Measurements from ENCODE around the gene TGM2. TPM values are rescaled to one million over a fixed set of nuclear protein-coding genes. Genes with fewer than 3 reads are reported as not detected.

Gene TGM2
- total RNA-seq, 1 donor from 2014 or later: 17.7 TPM

DNA sequence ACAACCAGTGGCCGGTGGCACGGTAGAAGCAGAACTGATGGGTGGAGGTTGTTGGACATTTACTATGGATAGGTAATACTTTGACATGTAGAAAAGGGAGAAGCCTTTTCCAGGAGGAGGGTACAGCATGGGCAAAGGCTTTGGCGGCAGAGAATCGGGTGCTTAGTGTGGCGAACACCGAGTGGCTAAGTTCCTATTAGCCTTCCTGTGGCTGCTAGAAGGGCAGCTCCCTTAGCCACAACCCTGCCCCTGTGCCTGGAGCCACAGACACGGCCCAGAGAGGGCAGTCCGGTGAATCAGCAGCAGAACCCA, 37.9 kb upstream of the TGM2 start:
- no peaks in the 10 kb centered on the region for H3K36me3 Mint-ChIP-seq (ENCODE audit: low read depth)
- TF ChIP-seq CTCF (IDR thresholded peaks at IDR 0.05): no peak
- DNase-seq (ENCODE audit: low spot score): peak; percentile 44
- H3K27me3 Mint-ChIP-seq (ENCODE audit: low read depth): no peaks in the 10 kb centered on the region
- H3K27ac Mint-ChIP-seq (ENCODE audit: unreplicated experiment): no peak overlapping the region
- no peak overlapping the region for H3K4me3 Mint-ChIP-seq (ENCODE audit: unreplicated experiment)
- H3K4me1 Mint-ChIP-seq (ENCODE audit: low read depth): peaks cover 24% of the 10 kb centered on the region
- H3K9me3 Mint-ChIP-seq (ENCODE audit: low read depth): peaks cover 8% of the 10 kb centered on the region

- Mint-ChIP-seq H3K27ac (ENCODE audit: unreplicated experiment) (no peak overlapping the region), H3K4me1 (ENCODE audit: low read depth) (peaks cover 24% of the 10 kb centered on the region), H3K36me3 (ENCODE audit: low read depth) (no peaks in the 10 kb centered on the region), H3K4me3 (ENCODE audit: unreplicated experiment) (no peak overlapping the region), H3K9me3 (ENCODE audit: low read depth) (peaks cover 5% of the 10 kb centered on the region), H3K27me3 (ENCODE audit: low read depth) (no peaks in the 10 kb centered on the region)
- peak; percentile 35 for DNase-seq (ENCODE audit: low spot score)
- TF ChIP-seq CTCF (IDR thresholded peaks at IDR 0.05): no peak
Observed at GRCh38 chr20:38202153-38202981, 37.3 kb upstream of the TGM2 start.

DNA sequence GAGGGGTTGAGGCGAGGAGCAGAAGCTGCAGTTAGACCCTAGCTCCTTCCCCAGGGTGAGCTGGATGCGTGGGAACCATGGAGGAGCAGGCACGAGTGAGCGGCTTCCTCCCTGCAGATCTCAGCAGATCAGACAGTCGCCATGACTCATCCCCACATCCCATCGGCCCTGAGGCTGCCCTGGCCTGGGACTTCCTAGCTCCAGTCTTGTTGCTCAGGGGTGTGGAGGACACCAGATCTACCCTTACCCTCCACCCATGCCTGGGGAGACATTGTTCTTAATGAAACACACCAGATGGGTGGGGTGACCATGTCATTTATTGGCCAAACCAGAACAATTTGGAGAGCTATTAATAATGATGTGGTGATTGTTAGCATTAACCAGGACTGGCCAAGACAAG, 36.3 kb upstream of the TGM2 start:
- peaks cover under 1% of the 10 kb centered on the region for H3K9me3 Mint-ChIP-seq (ENCODE audit: low read depth)
- H3K27ac Mint-ChIP-seq (ENCODE audit: unreplicated experiment): peak overlapping the region; percentile 27
- no peaks in the 10 kb centered on the region for H3K36me3 Mint-ChIP-seq (ENCODE audit: low read depth)
- H3K4me3 Mint-ChIP-seq (ENCODE audit: unreplicated experiment): no peak overlapping the region
- peaks cover 24% of the 10 kb centered on the region for H3K4me1 Mint-ChIP-seq (ENCODE audit: low read depth)
- no peaks in the 10 kb centered on the region for H3K27me3 Mint-ChIP-seq (ENCODE audit: low read depth)
- peak; percentile 82 for DNase-seq (ENCODE audit: low spot score)
- no peak for TF ChIP-seq CTCF (IDR thresholded peaks at IDR 0.05)

DNA sequence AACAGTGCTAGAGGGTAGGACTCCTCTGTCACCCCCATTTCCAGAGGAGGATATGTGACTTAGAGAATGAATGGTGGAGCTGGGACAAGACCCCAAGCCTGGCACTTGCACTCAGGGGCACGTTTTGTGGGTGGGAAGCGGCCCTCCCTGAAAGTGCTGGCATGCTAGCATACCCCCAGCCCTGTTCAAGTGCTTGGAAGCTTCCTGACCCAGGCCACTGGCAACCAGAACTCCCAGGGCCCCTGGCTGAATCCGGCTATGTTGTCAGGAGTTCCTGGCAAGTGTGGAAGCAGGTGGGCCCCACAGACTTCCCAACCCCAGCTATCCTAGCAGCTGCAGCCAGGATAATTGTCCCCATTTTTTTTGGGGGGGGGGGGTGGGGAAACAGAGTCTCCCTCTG, 35.6 kb upstream of the TGM2 start:
- DNase-seq (ENCODE audit: low spot score): peak; percentile 36
- Mint-ChIP-seq H3K27me3 (ENCODE audit: low read depth) (no peaks in the 10 kb centered on the region), H3K9me3 (ENCODE audit: low read depth) (no peaks in the 10 kb centered on the region), H3K4me1 (ENCODE audit: low read depth) (peaks cover 24% of the 10 kb centered on the region), H3K4me3 (ENCODE audit: unreplicated experiment) (no peak overlapping the region), H3K36me3 (ENCODE audit: low read depth) (no peaks in the 10 kb centered on the region), H3K27ac (ENCODE audit: unreplicated experiment) (no peak overlapping the region)
- no peak for TF ChIP-seq CTCF (IDR thresholded peaks at IDR 0.05)

- H3K27me3 Mint-ChIP-seq (ENCODE audit: low read depth): no peaks in the 10 kb centered on the region
- no peaks in the 10 kb centered on the region for H3K9me3 Mint-ChIP-seq (ENCODE audit: low read depth)
- H3K36me3 Mint-ChIP-seq (ENCODE audit: low read depth): no peaks in the 10 kb centered on the region
- no peak overlapping the region for H3K4me3 Mint-ChIP-seq (ENCODE audit: unreplicated experiment)
- DNase-seq (ENCODE audit: low spot score): peak; percentile 60
- no peak for TF ChIP-seq CTCF (IDR thresholded peaks at IDR 0.05)
- peaks cover 24% of the 10 kb centered on the region for H3K4me1 Mint-ChIP-seq (ENCODE audit: low read depth)
- no peak overlapping the region for H3K27ac Mint-ChIP-seq (ENCODE audit: unreplicated experiment)
Observed at GRCh38 chr20:38199501-38200390, 34.7 kb upstream of the TGM2 start.
